ENCODE results near the gene KLK8. TPM values are rescaled to one million over a fixed set of nuclear protein-coding genes. Genes with fewer than 3 reads are reported as not detected.

Gene KLK8
- total RNA-seq, 1 donor from 2014 or later, result 3.1 TPM

GRCh38 chr19:50967929-50968715, 33.3 kb downstream of the KLK8 start:
- DNase-seq (ENCODE audit: low read depth), result no peak
- Histone ChIP-seq H3K27me3 (ENCODE audit: control insufficient read depth, insufficient read depth, low read length) (no peaks in the 10 kb centered on the region), H3K36me3 (ENCODE audit: control insufficient read depth, insufficient read depth, low read length) (no peaks in the 10 kb centered on the region), H3K4me3 (ENCODE audit: low read depth, low read length) (peak overlapping the region; percentile 13)
- TF ChIP-seq CTCF (IDR thresholded peaks at IDR 0.05; ENCODE audit: insufficient read depth, low read length, poor library complexity, severe bottlenecking), result no peak

GRCh38 chr19:50964266-50964665, 37.1 kb downstream of the KLK8 start:
- Histone ChIP-seq H3K27me3 (ENCODE audit: control insufficient read depth, insufficient read depth, low read length) (no peaks in the 10 kb centered on the region), H3K4me3 (ENCODE audit: low read depth, low read length) (no peak overlapping the region), H3K36me3 (ENCODE audit: control insufficient read depth, insufficient read depth, low read length) (no peaks in the 10 kb centered on the region)
- no peak for DNase-seq (ENCODE audit: low read depth)
- TF ChIP-seq CTCF (IDR thresholded peaks at IDR 0.05; ENCODE audit: insufficient read depth, low read length, poor library complexity, severe bottlenecking), result no peak

- no peak for TF ChIP-seq CTCF (IDR thresholded peaks at IDR 0.05; ENCODE audit: insufficient read depth, low read length, poor library complexity, severe bottlenecking)
- H3K36me3 ChIP-seq (ENCODE audit: control insufficient read depth, insufficient read depth, low read length), result no peaks in the 10 kb centered on the region
- H3K4me3 ChIP-seq (ENCODE audit: low read depth, low read length), result no peak overlapping the region
- no peaks in the 10 kb centered on the region for H3K27me3 ChIP-seq (ENCODE audit: control insufficient read depth, insufficient read depth, low read length)
- DNase-seq (ENCODE audit: low read depth), result no peak
Measured at GRCh38 chr19:50963381-50963780, 38.0 kb downstream of the KLK8 start.

- H3K4me3 ChIP-seq (ENCODE audit: low read depth, low read length), result no peak overlapping the region
- no peak for DNase-seq (ENCODE audit: low read depth)
- no peaks in the 10 kb centered on the region for H3K36me3 ChIP-seq (ENCODE audit: control insufficient read depth, insufficient read depth, low read length)
- no peak for TF ChIP-seq CTCF (IDR thresholded peaks at IDR 0.05; ENCODE audit: insufficient read depth, low read length, poor library complexity, severe bottlenecking)
- H3K27me3 ChIP-seq (ENCODE audit: control insufficient read depth, insufficient read depth, low read length), result no peaks in the 10 kb centered on the region
Measured at GRCh38 chr19:50962245-50962644, 39.2 kb downstream of the KLK8 start.

- H3K36me3 ChIP-seq (ENCODE audit: control insufficient read depth, insufficient read depth, low read length), result no peaks in the 10 kb centered on the region
- no peak overlapping the region for H3K4me3 ChIP-seq (ENCODE audit: low read depth, low read length)
- DNase-seq (ENCODE audit: low read depth), result no peak
- no peaks in the 10 kb centered on the region for H3K27me3 ChIP-seq (ENCODE audit: control insufficient read depth, insufficient read depth, low read length)
- no peak for TF ChIP-seq CTCF (IDR thresholded peaks at IDR 0.05; ENCODE audit: insufficient read depth, low read length, poor library complexity, severe bottlenecking)
Measured at GRCh38 chr19:50959731-50960500, 41.5 kb downstream of the KLK8 start.
